Mesodermal cell (in vitro differentiated cells): Measurements from ENCODE around the gene NPY5R. TPM values are rescaled to one million over a fixed set of nuclear protein-coding genes. Genes with fewer than 3 reads are reported as not detected.
A peak's percentile ranks its signal among the peaks of the same experiment; 100 is the strongest.

Experiments used
- H3K27ac ChIP-seq: 2 replicates; pipeline ENCODE4 v1.7.0; 2013; ENCODE audit warnings: mild to moderate bottlenecking, low read depth, low read length, moderate library complexity; ENCODE audit not compliant: severe bottlenecking
- H3K36me3 ChIP-seq: 2 replicates; pipeline ENCODE4 v1.7.1; 2013; ENCODE audit warnings: mild to moderate bottlenecking, low read length, moderate library complexity; ENCODE audit not compliant: control insufficient read depth, insufficient read depth
- H3K4me1 ChIP-seq: one replicate; pipeline ENCODE4 v1.7.1; 2013; ENCODE audit warnings: mild to moderate bottlenecking, low read length; ENCODE audit not compliant: insufficient read depth, control insufficient read depth, poor library complexity, severe bottlenecking
- H3K4me3 ChIP-seq: 2 replicates; pipeline ENCODE4 v1.7.0; 2013; ENCODE audit warnings: low read length, control low read depth, mild to moderate bottlenecking; ENCODE audit not compliant: insufficient read depth, poor library complexity, severe bottlenecking; ENCODE audit errors: extremely low read depth
- H3K9me3 ChIP-seq: 2 replicates; pipeline ENCODE4 v1.7.1; 2013; ENCODE audit warnings: mild to moderate bottlenecking, low read length, moderate library complexity; ENCODE audit not compliant: control insufficient read depth
- WGBS, 2 experiments: methylation state at CpG; one replicate each; pipeline ENCODE4 v1.1.5; 2013; ENCODE audit warnings: missing lambda C conversion rate in 2 of 2; ENCODE audit not compliant: insufficient coverage in 2 of 2; 5-methylcytosine and 5-hydroxymethylcytosine counted together
- polyA plus RNA-seq, 2 experiments: library from polyadenylated mRNA; stranded (reverse); fragments of 50-300 nt; gene quantifications; one replicate each; pipeline ENCODE4 v1.2.3, GENCODE V29; 2013

The NPY5R gene
- 3.9 TPM for polyA plus RNA-seq (2013, experiment 1 of 2)
- 4.7 TPM for polyA plus RNA-seq (2013, experiment 2 of 2)

DNA sequence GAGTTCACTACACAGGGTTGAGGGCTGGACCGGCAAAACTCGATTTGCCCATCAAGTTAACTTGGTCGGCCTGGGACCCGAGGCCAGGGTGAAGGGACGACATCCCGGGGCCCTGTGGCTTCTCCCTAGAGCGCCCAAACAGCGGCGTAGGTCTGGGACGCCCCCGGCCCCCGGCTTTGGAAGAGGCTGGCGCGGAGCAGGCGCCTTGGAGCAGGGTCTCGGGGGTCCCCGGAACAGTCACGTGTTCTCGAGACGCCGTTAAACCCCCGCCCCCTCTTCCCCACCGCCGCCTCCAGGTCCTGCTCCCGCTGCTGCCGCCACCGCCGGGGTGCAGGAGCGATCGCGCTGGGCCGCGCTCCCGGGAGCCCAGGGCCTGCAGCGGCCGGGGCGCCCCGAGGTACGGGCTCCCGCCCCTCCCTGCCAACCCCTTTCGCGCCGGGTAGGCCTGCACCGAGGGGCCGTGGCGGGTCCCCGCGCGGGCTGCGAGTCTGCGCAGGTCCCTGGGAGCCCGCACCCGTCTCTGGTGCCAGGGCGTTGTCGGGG lies at the start of gene NPY5R:
Gene NPY5R (plus strand): TSS at position 289 of the 543 bp plus-strand sequence. CDS start 6,382 bp downstream, outside the sequence.
- WGBS, 2 experiments: 0 to 1% methylated on average over 19 to 43 of the region's 55 CpGs
- H3K9me3 ChIP-seq: no peaks in the 10 kb centered on the region
- no peaks in the 10 kb centered on the region for H3K4me1 ChIP-seq
- H3K4me3 ChIP-seq: peak within 1 kb of the TSS; percentile 41
- no peak within 1 kb of the TSS for H3K27ac ChIP-seq
- H3K36me3 ChIP-seq: no peaks in the 10 kb centered on the region

DNA sequence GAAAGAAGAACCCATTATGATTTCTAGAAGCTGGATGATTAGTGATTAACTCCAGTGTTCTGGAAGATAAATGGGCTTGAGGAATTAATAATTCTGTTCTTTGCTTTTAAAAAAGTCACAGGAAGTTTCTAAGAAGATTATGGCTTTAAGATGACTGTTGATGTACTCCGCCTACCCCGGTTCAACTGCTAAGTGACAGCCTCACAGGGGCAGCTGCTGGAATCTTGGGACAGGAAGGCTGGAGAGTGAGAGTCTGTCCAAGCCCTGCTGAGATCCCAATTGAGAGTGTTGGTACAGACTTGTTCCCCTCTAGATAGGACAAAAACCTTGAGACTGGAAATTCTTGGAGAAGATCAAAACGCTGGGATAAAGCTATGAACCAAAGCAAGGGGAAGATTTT lies 48.6 kb upstream of the NPY5R start:
- no peaks in the 10 kb centered on the region for H3K9me3 ChIP-seq
- 91 to 94% methylated on average over 3 of the region's 3 CpGs for WGBS, 2 experiments
- no peak overlapping the region for H3K27ac ChIP-seq
- H3K36me3 ChIP-seq: no peaks in the 10 kb centered on the region
- H3K4me1 ChIP-seq: no peaks in the 10 kb centered on the region
- no peak overlapping the region for H3K4me3 ChIP-seq

DNA sequence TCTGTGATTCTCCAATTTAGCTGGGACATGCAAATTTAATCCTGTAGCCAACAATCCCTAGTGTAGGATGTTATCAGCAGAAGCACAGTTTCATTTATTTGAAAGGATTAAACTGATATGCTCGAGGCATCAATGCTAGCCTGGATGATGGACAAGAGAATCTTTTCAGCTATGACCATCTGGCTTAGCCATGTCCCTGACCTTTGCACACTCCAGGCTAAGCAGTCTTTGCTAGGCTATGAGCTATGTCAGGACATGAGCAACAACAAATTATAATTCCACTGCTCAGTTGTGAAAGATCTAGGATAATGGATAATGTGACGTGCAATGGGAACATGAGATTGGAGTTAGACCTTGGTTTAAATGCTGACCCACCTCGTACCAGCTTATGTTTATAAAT lies 43.2 kb upstream of the NPY5R start:
- Histone ChIP-seq H3K27ac (no peak overlapping the region), H3K4me3 (no peak overlapping the region), H3K4me1 (no peaks in the 10 kb centered on the region), H3K9me3 (no peaks in the 10 kb centered on the region), H3K36me3 (no peaks in the 10 kb centered on the region)
- 92 to 100% methylated on average over 2 to 3 of the region's 3 CpGs for WGBS, 2 experiments

DNA sequence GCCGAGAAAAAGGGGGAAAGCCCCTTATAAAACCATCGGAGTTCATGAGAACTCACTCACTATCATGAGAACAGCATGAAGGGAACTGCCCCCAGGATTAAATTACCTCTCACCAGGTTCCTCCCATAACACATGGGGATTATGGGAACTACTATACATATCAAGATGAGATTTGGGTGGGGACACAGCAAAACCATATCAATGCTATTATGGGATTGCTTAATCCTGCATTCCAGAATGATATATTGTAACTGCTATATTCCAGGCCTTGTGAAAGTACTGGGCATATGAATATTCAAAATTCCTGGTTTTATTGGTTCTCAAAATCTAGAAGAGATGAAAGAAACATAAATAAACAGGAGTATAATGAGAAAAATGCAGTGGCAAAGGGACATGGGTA lies 40.6 kb upstream of the NPY5R start:
- H3K36me3 ChIP-seq: no peaks in the 10 kb centered on the region
- H3K4me3 ChIP-seq: no peak overlapping the region
- no CpG with 5 or more reads among the region's 2 CpGs for WGBS, 2 experiments

DNA sequence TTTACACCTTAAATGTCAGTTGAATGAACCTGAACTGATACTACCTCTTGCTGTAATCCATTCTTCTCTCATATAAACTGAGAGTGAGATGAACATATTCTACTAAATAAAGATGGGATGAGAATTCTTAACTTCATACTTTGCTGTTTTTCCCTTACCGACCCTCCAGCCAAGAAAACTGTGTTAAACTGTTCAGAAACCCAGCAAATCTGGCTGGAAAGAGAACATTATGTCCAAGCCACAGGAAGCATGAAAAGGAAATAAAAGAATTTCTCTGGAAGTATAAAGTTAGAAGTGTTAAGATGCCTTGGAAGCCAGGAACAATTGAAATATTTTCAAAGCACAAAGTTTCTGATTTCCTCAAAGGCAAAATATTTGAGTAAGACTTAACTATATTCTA lies 34.2 kb upstream of the NPY5R start:
- Histone ChIP-seq H3K4me1 (no peaks in the 10 kb centered on the region), H3K4me3 (no peak overlapping the region), H3K9me3 (no peaks in the 10 kb centered on the region), H3K36me3 (no peaks in the 10 kb centered on the region), H3K27ac (no peak overlapping the region)
- WGBS, 2 experiments: no CpG with 5 or more reads among the region's 1 CpG

More for the DNA sequence above, 40.6 kb upstream of the NPY5R start:
- no peak overlapping the region for H3K27ac ChIP-seq
- H3K4me1 ChIP-seq: no peaks in the 10 kb centered on the region
- no peaks in the 10 kb centered on the region for H3K9me3 ChIP-seq

DNA sequence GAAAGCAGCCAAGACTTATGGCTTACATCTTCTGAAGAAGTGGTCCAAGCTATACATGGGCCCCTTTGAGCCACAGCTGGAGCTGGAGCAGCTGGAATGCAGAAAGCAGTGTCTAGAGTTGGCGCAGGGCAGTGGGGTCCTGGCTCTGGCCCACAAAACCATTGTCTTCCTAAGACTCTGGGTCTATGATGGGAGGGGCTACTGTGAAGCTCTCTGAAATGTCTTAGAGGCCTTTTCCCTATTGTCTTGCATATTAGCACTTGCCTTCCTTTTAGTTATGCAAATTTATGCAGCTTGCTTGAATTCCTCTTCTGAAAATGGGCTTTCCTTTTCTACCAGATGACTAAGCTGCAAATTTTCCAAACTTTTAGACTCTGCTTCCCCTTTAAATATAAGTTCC lies 26.6 kb upstream of the NPY5R start:
- H3K27ac ChIP-seq: no peak overlapping the region
- no peak overlapping the region for H3K4me3 ChIP-seq
- H3K36me3 ChIP-seq: no peaks in the 10 kb centered on the region
- 0% methylated on average over 1 of the region's 1 CpG; no CpG with 5 or more reads in 1 of the 2 experiments for WGBS, 2 experiments
- no peaks in the 10 kb centered on the region for H3K9me3 ChIP-seq
- no peaks in the 10 kb centered on the region for H3K4me1 ChIP-seq

DNA sequence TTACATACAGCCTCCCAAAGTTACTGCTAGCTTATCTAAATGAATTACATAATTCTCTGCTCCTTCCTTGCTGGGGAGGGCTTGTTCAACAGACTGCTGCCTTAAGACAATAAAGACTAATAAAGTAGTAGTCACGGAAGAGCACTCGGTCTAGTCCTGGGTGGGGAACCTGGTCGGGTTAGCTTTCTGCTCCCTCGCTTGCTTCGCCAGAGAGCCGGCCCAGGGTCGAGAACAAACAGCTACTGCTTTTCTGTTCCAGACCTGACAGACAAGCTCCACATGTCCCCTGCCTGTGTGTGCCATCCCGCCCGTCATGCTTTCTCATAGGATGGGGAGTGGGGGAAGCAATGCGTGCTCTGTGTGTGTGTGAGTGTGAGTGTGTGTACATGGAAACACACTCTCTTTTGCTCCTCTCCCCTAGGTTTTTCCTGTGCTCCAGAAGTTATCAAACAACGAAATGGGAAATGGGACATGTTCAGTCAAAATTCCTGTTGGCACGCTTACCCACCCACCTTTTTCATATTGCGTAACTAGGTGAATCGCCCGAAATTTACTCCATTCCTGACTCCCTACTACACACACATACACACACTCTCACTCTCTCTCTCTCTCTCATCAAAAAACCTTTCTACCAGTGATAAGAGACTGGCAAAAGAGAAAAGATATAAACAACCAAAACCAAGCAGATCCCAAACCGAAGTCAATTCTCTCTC lies 12.6 kb upstream of the NPY5R start:
- no peaks in the 10 kb centered on the region for H3K4me1 ChIP-seq
- H3K27ac ChIP-seq: no peak overlapping the region
- no peaks in the 10 kb centered on the region for H3K36me3 ChIP-seq
- 92 to 94% methylated on average over 11 to 12 of the region's 16 CpGs for WGBS, 2 experiments
- H3K4me3 ChIP-seq: peak overlapping the region; percentile 54
- H3K9me3 ChIP-seq: no peaks in the 10 kb centered on the region

DNA sequence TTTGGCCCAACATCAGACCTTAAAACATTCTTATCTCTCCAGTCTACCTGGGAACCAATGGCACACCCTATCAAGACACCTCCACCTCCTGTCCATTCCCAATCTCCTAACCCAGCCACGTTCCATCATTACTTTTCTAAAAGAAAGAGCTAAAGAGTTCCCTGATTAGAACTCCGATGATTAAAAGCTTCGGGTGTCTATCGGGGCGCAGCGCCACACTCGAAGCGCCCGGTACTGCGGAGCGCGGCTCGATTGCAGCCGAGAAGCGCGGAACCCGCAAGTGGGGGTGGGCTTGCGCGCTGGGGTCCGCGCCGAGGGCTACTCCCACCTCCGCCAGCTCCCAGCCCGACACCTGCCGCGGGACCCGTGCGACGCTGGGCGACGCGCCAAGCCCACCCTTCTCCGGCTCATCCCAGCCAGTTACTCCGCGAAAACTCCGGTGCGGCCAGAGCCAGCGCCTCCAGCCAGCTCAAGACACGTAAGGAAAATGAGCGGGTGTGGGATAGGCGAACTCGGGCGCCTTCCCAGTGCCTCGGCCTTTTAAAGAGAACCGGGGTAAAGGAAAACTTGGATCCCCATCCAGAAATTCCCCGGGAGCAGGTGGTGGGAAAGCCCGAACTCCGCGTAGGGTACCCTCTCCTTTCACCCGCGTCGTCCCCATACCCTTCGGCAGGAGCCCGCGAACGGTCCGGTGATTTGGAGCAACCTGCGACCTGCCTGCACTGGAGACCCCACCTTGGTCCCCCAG lies 11.9 kb upstream of the NPY5R start:
- no peaks in the 10 kb centered on the region for H3K4me1 ChIP-seq
- peak overlapping the region; percentile 54 for H3K4me3 ChIP-seq
- H3K27ac ChIP-seq: no peak overlapping the region
- no peaks in the 10 kb centered on the region for H3K9me3 ChIP-seq
- no peaks in the 10 kb centered on the region for H3K36me3 ChIP-seq
- WGBS, 2 experiments: 1 to 4% methylated on average over 40 of the region's 58 CpGs

DNA sequence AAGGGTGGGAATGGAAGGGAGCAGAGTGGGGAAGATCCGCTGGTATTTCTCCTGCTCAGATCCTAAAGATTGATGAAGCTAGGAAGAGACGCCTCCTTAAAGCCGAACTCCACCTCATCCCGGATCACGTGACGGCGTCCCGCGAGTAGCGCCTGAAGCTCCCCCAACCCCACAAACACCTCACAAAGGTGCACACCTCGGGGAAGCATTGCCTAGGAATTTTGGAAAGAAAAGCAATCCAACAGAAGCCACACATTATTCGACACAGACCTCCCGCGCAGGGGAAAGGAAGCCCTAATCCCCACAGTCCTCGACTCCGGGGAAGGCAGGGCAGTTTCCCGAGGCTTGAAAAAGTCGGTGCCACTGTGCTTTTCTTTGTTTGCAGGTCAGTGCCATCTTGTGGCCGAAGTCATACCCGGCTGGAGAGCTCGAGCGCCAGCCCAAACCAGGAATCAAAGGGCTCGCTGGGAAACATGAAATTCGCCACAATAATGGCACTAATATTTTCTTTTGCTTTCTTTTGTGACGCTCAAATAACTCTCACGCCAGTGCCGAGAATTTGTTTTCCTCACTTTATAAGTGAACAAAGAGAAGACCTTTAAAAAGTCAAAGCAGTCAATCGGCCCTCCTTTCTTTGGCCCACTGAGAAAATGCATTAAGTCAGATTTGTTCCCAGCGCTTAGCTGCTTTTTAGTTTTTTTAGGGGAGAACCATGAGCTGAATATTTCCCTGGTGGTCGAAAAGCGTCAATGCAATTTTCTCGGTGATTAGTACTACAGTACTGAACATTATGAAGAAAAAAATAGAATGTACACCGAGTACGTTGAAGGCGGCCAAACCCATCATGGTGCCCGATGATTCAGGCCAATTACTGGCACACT lies 10.9 kb upstream of the NPY5R start, which contains the start of gene NPY1R:
Gene NPY1R (minus strand): TSS at position 71 of the 881 bp plus-strand sequence. CDS start 6,042 bp downstream, outside the sequence.
- H3K4me3 ChIP-seq: peak within 1 kb of the TSS; percentile 54
- H3K9me3 ChIP-seq: no peaks in the 10 kb centered on the region
- no peaks in the 10 kb centered on the region for H3K36me3 ChIP-seq
- 9 to 10% methylated on average over 16 to 25 of the region's 36 CpGs for WGBS, 2 experiments
- peak within 1 kb of the TSS; percentile 45 for H3K27ac ChIP-seq
- H3K4me1 ChIP-seq: no peaks in the 10 kb centered on the region

DNA sequence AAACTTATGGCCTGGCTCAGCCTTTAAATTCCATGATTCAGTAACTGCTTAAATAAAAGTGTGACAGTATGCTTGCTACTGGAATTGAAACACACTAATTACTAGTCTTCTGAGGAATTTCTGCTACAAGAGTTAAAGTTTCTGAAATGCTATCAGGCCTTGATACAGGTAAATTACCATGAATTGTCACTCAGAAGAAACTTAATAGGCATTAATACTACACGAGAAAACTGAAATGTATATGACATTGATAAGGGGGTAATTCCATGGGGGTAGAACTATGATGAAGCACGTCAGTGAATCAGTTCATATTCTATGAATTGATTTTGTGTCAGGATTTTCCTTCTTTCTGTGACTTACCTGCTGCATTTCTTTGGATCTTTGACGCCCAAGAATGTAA lies 8.3 kb upstream of the NPY5R start:
- no peaks in the 10 kb centered on the region for H3K9me3 ChIP-seq
- 81 to 84% methylated on average over 2 of the region's 3 CpGs for WGBS, 2 experiments
- H3K27ac ChIP-seq: no peak overlapping the region
- no peak overlapping the region for H3K4me3 ChIP-seq
- no peaks in the 10 kb centered on the region for H3K4me1 ChIP-seq
- no peaks in the 10 kb centered on the region for H3K36me3 ChIP-seq
